DMS53 treated with DMSO at 0.1 percent for 48 hours (cell line): ENCODE results near the gene SREBF2.
"Not testable (repeated sequence)": the region's sequence is repeated elsewhere in the genome, so short reads cannot be mapped to it uniquely, and the experiment has no call there.

Experiments used
- DNase-seq: peaks from one replicate; lab custom pipeline; 2025; ENCODE audit not compliant: unreplicated experiment; lab: John Stamatoyannopoulos, UW

SREBF2 gene

DNA sequence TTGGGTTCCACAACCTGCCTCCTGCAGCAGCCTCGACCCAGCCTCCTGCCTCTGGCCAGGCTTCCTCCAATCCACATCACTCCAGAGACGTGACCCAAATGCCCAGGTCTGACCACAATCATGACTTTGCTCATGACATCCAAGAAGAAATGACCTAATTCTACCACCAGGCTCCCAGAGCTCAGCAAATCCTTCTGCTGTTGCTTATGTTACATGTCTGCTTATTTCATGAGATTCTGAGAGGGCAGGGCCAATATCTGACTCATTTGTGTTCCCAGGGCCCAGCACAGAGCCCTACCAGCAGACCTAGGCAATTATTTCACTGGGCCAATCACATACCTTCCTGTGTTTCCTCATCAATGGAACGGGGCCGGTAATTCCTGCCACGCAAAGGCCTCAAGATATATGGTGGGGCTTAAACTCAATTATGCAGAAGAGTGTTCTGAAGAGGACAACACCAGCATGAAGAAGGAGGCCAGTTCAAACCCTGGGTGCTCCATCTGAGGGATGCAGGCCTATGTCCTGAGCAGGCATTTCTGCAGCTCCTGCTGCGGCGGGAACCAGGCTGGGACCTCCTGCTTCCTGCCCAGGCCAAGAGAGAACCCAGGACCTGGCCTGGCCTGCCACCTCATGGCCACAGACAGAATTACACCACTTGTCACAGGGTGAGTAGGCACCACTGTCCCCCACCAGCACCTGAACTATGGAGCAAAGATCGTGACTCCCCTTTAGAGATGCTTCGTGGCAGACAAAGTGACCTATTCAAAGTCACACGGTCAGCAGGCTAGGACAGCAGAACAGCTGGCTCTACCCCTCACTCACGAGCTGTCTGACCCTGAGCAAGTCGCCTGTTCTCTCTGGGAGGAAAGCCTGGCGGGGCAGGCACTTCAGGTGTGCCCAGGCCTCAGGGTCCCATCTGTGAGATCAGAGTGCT, 108.2 kb downstream of the SREBF2 start:
- peak; percentile 60 for DNase-seq

- no peak for DNase-seq
Observed at GRCh38 chr22:41943661-41944209, 110.8 kb downstream of the SREBF2 start.

GRCh38 chr22:41946629-41947423, 113.9 kb downstream of the SREBF2 start, which contains the start of gene CENPM:
Gene CENPM (minus strand): TSS chr22:41947152. CDS start chr22:41947076, 76 bp downstream.
- DNase-seq, result peak; percentile 87

GRCh38 chr22:41947424-41948080, 114.6 kb downstream of the SREBF2 start:
- no peak for DNase-seq

DNA sequence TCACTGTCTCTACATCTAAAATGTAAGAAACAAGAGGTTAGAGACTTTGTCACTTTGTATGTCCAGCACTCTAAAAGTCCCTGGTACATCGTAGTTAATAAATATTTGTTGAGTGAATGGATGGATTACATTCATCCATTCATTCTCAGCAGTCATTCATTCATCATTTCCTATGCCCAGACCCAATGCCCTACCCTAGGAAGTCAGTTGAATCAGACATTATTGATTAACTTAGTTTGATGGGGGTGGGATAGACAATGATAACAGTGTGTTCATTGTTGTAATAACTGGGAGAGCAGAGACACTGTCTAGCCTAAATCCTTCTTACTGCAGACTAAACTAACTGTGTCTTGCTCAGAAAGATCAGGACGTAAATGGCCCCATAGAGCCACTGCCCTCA, 115.2 kb downstream of the SREBF2 start:
- DNase-seq, result no peak

GRCh38 chr22:41948928-41949296, 116.0 kb downstream of the SREBF2 start:
- not testable (repeated sequence) for DNase-seq

DNA sequence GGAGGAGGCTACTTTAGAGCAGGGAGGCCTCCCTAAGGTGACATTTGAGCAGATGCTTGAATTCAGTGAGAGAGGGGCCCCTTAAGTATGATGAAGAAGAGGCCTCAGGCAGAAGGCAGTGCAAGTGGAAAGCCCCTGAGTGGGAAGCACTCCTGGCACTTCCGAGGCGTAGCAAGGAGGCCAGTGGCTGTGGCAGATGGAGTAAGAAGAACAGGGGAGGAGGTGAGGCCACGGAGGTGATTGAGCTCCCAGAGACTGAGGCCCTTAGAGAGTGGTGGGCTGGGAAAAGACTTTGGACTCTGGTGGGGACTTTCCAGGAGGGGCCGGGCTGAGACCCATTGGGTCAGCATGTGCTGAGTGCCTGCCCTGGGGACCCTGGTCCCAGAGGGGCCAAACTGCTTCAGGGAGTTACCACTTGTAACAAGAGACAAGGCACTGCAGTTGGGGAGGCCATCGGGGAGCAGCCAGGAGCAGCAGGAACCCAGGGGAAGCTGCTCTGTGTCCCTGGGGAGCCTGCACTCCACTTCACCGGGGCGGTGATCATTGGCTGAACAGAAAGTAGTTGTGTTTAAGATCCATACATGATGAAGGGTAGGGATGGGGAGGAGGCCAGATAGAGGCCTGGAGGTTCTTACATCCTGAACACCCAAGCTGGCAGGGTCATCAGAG, 116.5 kb downstream of the SREBF2 start:
- no peak for DNase-seq

DNA sequence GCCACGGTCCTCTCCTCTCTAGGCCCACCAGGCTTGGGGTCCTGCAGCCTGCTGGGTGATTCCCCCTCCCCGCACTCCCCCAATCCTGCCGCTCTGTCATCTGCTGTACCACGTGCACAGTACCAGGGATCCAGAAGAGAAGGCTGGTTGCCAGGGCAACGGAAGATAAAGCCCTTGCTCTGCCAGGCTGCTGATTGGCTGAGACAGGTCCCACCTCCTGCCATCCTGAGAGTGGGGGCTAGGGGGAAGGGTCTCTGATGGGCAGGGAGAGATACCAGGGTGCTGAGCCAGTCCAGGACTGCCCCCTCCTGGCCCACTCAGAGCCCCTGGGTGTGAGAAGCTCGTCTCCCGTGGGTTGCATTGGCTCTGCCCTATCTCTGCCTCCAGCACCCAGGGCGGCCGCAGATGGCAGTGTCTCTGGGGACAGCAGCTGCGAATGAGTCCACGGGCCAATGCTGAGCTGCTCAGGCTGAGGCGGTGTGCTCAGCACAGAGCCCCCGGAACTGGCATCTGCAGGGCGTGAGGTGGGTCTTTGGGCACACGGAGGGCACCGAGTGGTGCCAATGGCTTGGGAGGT, 119.1 kb downstream of the SREBF2 start, which contains the start of gene SMIM45:
Gene SMIM45 (plus strand): TSS at position 253 of the 577 bp plus-strand sequence.
- DNase-seq, result no peak

- DNase-seq, result no peak
Observed at GRCh38 chr22:41952713-41953112, 119.8 kb downstream of the SREBF2 start.
